Activated CD4-positive, alpha-beta T cell treated with anti-CD3 and anti-CD28 coated beads, Interleukin-2, amount 50 U/mL, for 16 hours (primary cell): ENCODE results near the gene ARAP2.

Experiments used
- DNase-seq: peaks from one replicate; pipeline ENCODE4 v3.0.0-alpha.2; 2020

The ARAP2 gene

GRCh38 chr4:36244257-36245082 lies at the start of gene ARAP2:
Gene ARAP2 (minus strand): TSS chr4:36244514. CDS start chr4:36229486, 15,028 bp downstream.
- DNase-seq = peak; percentile 65

- no peak for DNase-seq
Measured at GRCh38 chr4:36292556-36293188, 48.4 kb upstream of the ARAP2 start.

- DNase-seq = no peak
Measured at GRCh38 chr4:36290641-36291040, 46.3 kb upstream of the ARAP2 start.

- no peak for DNase-seq
Measured at GRCh38 chr4:36288731-36289426, 44.6 kb upstream of the ARAP2 start.

- DNase-seq = no peak
Measured at GRCh38 chr4:36286481-36286871, 42.2 kb upstream of the ARAP2 start.

GRCh38 chr4:36285784-36286480 lies 41.6 kb upstream of the ARAP2 start:
- DNase-seq = peak; percentile 97

- no peak for DNase-seq
Measured at GRCh38 chr4:36283912-36284465, 39.7 kb upstream of the ARAP2 start.

- no peak for DNase-seq
Measured at GRCh38 chr4:36282503-36283030, 38.3 kb upstream of the ARAP2 start.

- peak; percentile 74 for DNase-seq
Measured at GRCh38 chr4:36281384-36282106, 37.2 kb upstream of the ARAP2 start, which contains the start of gene DTHD1. Gene DTHD1 (plus strand): TSS chr4:36281616. CDS start chr4:36281759, 143 bp downstream.

- no peak for DNase-seq
Measured at GRCh38 chr4:36280555-36280954, 36.2 kb upstream of the ARAP2 start.

GRCh38 chr4:36278789-36279188 lies 34.5 kb upstream of the ARAP2 start:
- DNase-seq = no peak

GRCh38 chr4:36277533-36277932 lies 33.2 kb upstream of the ARAP2 start:
- DNase-seq = no peak

- no peak for DNase-seq
Measured at GRCh38 chr4:36274158-36274557, 29.8 kb upstream of the ARAP2 start.

- no peak for DNase-seq
Measured at GRCh38 chr4:36273276-36273675, 29.0 kb upstream of the ARAP2 start.

GRCh38 chr4:36269533-36270173 lies 25.3 kb upstream of the ARAP2 start:
- no peak for DNase-seq

GRCh38 chr4:36269101-36269500 lies 24.8 kb upstream of the ARAP2 start:
- peak; percentile 37 for DNase-seq

GRCh38 chr4:36267486-36268268 lies 23.4 kb upstream of the ARAP2 start:
- DNase-seq = no peak

- no peak for DNase-seq
Measured at GRCh38 chr4:36264207-36264826, 20.0 kb upstream of the ARAP2 start.

GRCh38 chr4:36260731-36261130 lies 16.4 kb upstream of the ARAP2 start:
- DNase-seq = no peak

- DNase-seq = peak; percentile 72
Measured at GRCh38 chr4:36256398-36256891, 12.1 kb upstream of the ARAP2 start.
